HEK293T (cell line): ENCODE results near the gene KIF13A.

Experiments used
- BHLHE40 ChIP-seq: fragments of 450-650 bp; IDR thresholded peaks from 2 replicates; pipeline ENCODE4 v1.6.1; 2016; ENCODE audit warnings: mild to moderate bottlenecking, moderate library complexity, borderline replicate concordance
- CTBP1 ChIP-seq: fragments of 450-650 bp; IDR thresholded peaks from 2 replicates; pipeline ENCODE4 v1.6.1; 2016; ENCODE audit warnings: borderline replicate concordance
- ELF4 ChIP-seq: fragments of 450-650 bp; IDR thresholded peaks from 2 replicates; pipeline ENCODE4 v1.6.1; 2017; ENCODE audit warnings: antibody characterized with exemption
- FOXA1 ChIP-seq: fragments of 450-650 bp; IDR thresholded peaks from 2 replicates; pipeline ENCODE4 v1.6.1; 2016; ENCODE audit warnings: mild to moderate bottlenecking
- FOXM1 ChIP-seq: fragments of 450-650 bp; IDR thresholded peaks from 2 replicates; pipeline ENCODE4 v1.6.1; 2017; ENCODE audit warnings: mild to moderate bottlenecking, borderline replicate concordance
- HDGF ChIP-seq: fragments of 450-650 bp; IDR thresholded peaks from 2 replicates; pipeline ENCODE4 v1.6.1; 2017; ENCODE audit warnings: antibody characterized with exemption, borderline replicate concordance
- L3MBTL2 ChIP-seq: fragments of 450-650 bp; conservative IDR thresholded peaks from 2 replicates; pipeline ENCODE4 v1.6.1; 2016; ENCODE audit warnings: mild to moderate bottlenecking
- SP1 ChIP-seq: fragments of 450-650 bp; IDR thresholded peaks from 2 replicates; pipeline ENCODE4 v1.6.1; 2017
- SUZ12 ChIP-seq: fragments of 450-650 bp; IDR thresholded peaks from 2 replicates; pipeline ENCODE4 v1.6.1; 2016; ENCODE audit warnings: mild to moderate bottlenecking
- TARDBP ChIP-seq: fragments of 450-650 bp; IDR thresholded peaks from 2 replicates; pipeline ENCODE4 v1.6.1; 2016

DNA sequence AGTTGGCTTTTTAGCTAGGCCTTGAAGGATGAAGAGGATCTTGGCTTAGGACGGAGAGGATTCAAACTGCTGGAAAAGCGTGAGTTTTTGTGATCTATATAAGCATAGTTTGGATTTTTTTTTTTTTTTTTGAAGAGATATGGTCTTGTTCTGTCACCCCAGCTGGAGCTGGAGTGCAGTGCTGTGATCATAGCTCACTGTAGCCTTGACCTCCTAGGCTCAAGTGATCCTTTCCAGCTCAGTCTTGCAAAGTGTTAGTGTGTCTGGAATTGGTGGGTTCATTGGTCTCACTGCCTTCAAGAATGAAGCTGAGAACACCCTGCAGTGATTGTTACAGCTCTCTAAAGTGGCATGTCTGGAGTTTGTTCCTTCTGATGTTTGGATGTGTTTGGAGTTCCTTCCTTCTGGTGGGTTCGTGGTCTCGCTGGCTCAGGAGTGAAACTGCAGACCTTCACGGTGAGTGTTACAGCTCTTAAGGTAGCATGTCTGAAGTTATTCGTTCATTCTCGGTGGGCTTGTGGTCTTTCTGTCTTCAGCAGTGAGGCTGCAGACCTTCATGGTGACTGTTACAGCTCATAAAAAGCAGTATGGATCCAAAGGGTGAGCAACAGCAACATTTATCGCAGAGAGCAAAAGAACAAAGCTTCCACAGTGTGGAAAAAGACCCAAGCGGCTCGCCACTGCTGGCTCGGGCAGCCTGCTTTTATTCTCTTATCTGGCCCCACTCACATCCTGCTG, 243.2 kb downstream of the KIF13A start:
- TF ChIP-seq TARDBP (no peak), HDGF (no peak), FOXA1 (no peak), ELF4 (no peak), SUZ12 (no peak), L3MBTL2 (no peak), SP1 (no peak), BHLHE40 (no peak), FOXM1 (no peak), CTBP1 (no peak)
